ENCODE results near the gene HDAC10. TPM values are rescaled to one million over a fixed set of nuclear protein-coding genes. Genes with fewer than 3 reads are reported as not detected.

Gene HDAC10
- total RNA-seq, 4 donors from 2014 or later, result 1.2 to 40.5 (median 20.6) TPM

GRCh38 chr22:50264104-50264745, 13.2 kb upstream of the HDAC10 start:
- Histone ChIP-seq H3K27ac (no peak overlapping the region), H3K4me1 (peaks cover 0 to 31% of the 10 kb centered on the region in 2 donors), H3K27me3 (no peaks in the 10 kb centered on the region), H3K9me3 (no peaks in the 10 kb centered on the region), H3K36me3 (no peaks in the 10 kb centered on the region), H3K4me3 (no peak overlapping the region)
- no peak for DNase-seq
- intact Hi-C loops (cut with DNase I; ENCODE audit: low total_unique reads), result no loop called here
- no peak for TF ChIP-seq CTCF (IDR thresholded peaks at IDR 0.05)
- TF ChIP-seq POLR2A (IDR thresholded peaks at IDR 0.05), result no peak

GRCh38 chr22:50262973-50263617, 12.0 kb upstream of the HDAC10 start:
- intact Hi-C loops (cut with DNase I; ENCODE audit: low total_unique reads), result no loop called here
- H3K4me1 ChIP-seq, result peaks cover 0 to 23% of the 10 kb centered on the region in 2 donors
- TF ChIP-seq CTCF (IDR thresholded peaks at IDR 0.05) (no peak), POLR2A (IDR thresholded peaks at IDR 0.05) (no peak)
- H3K27me3 ChIP-seq, result no peaks in the 10 kb centered on the region
- no peaks in the 10 kb centered on the region for H3K36me3 ChIP-seq
- H3K4me3 ChIP-seq, result no peak overlapping the region
- H3K9me3 ChIP-seq, result no peaks in the 10 kb centered on the region
- H3K27ac ChIP-seq, result no peak overlapping the region
- no peak for DNase-seq

- no peak for DNase-seq
- Histone ChIP-seq H3K9me3 (no peaks in the 10 kb centered on the region), H3K4me3 (no peak overlapping the region), H3K27me3 (no peaks in the 10 kb centered on the region), H3K27ac (peak overlapping the region in 1 of 2 donors; percentile 74), H3K36me3 (no peaks in the 10 kb centered on the region), H3K4me1 (peaks cover 0 to 19% of the 10 kb centered on the region in 2 donors)
- TF ChIP-seq CTCF (IDR thresholded peaks at IDR 0.05), result no peak
- TF ChIP-seq POLR2A (IDR thresholded peaks at IDR 0.05), result no peak
- intact Hi-C loops (cut with DNase I; ENCODE audit: low total_unique reads), result no loop called here
Measured at GRCh38 chr22:50262460-50262911, 11.4 kb upstream of the HDAC10 start.

- Histone ChIP-seq H3K4me3 (peak within 1 kb of the TSS; percentile 32 to 58), H3K9me3 (no peaks in the 10 kb centered on the region), H3K27ac (peak within 1 kb of the TSS; percentile 65 to 74), H3K36me3 (no peaks in the 10 kb centered on the region), H3K27me3 (no peaks in the 10 kb centered on the region), H3K4me1 (peaks cover 0 to 19% of the 10 kb centered on the region in 2 donors)
- no peak for DNase-seq
- intact Hi-C loops (cut with DNase I; ENCODE audit: low total_unique reads), result no loop called here
- TF ChIP-seq POLR2A (IDR thresholded peaks at IDR 0.05), result peak in 1 of 2 donors; percentile 10
- no peak for TF ChIP-seq CTCF (IDR thresholded peaks at IDR 0.05)
Measured at GRCh38 chr22:50261615-50262459, 10.8 kb upstream of the HDAC10 start, which contains the start of gene MAPK12. MAPK12 (minus strand) TSS chr22:50261683; CDS start chr22:50261509, 174 bp downstream.
